Esophagus squamous epithelium (tissue), 4 donors: ENCODE measurements around the gene FYN.

ENCODE experiments used
- CTCF ChIP-seq, 6 experiments: fragments of 450-650 bp in 4 of 6; fragments of 200-600 bp in 2 of 6; sonication (generic) in 2 of 6; IDR thresholded peaks; one replicate each; pipeline ENCODE4 v1.5.1; 2016 to 2019; ENCODE audit warnings: antibody characterized with exemption in 6 of 6, mild to moderate bottlenecking in 4 of 6, moderate library complexity in 4 of 6
- POLR2A ChIP-seq, 4 donors: fragments of 450-650 bp; IDR thresholded peaks; one replicate each; pipeline ENCODE4 v1.6.1; 2017; ENCODE audit warnings: antibody characterized with exemption in 4 of 4, mild to moderate bottlenecking in 4 of 4, moderate library complexity in 3 of 4

GRCh38 chr6:111639266-111639665 lies 234.0 kb downstream of the FYN start:
- TF ChIP-seq CTCF (IDR thresholded peaks at IDR 0.05): no peak
- no peak for TF ChIP-seq POLR2A (IDR thresholded peaks at IDR 0.05)
